ENCODE results near the gene KLHL42.

KLHL42 gene

GRCh38 chr12:27812502-27812901 is 32.5 kb downstream of the KLHL42 start:
- in situ Hi-C loops (cut with HindIII; ENCODE audit: low pct_unique_long_range_greater_than_20kb, low sequenced_read_pairs): no loop called here
- no peak for DNase-seq (ENCODE audit: low read depth in 1 of 2, low spot score in 1 of 2)
- TF ChIP-seq JUND (IDR thresholded peaks at IDR 0.05; ENCODE audit: low read depth): no peak

GRCh38 chr12:27814411-27814810 is 34.4 kb downstream of the KLHL42 start:
- TF ChIP-seq JUND (IDR thresholded peaks at IDR 0.05; ENCODE audit: low read depth): no peak
- in situ Hi-C loops (cut with HindIII; ENCODE audit: low pct_unique_long_range_greater_than_20kb, low sequenced_read_pairs): no loop called here
- DNase-seq (ENCODE audit: low read depth in 1 of 2, low spot score in 1 of 2): no peak

GRCh38 chr12:27814851-27815591 is 35.0 kb downstream of the KLHL42 start:
- no peak for DNase-seq (ENCODE audit: low read depth in 1 of 2, low spot score in 1 of 2)
- in situ Hi-C loops (cut with HindIII; ENCODE audit: low pct_unique_long_range_greater_than_20kb, low sequenced_read_pairs): no loop called here
- no peak for TF ChIP-seq JUND (IDR thresholded peaks at IDR 0.05; ENCODE audit: low read depth)

GRCh38 chr12:27817766-27818165 is 37.7 kb downstream of the KLHL42 start:
- DNase-seq (ENCODE audit: low read depth in 1 of 2, low spot score in 1 of 2): no peak
- in situ Hi-C loops (cut with HindIII; ENCODE audit: low pct_unique_long_range_greater_than_20kb, low sequenced_read_pairs): no loop called here
- no peak for TF ChIP-seq JUND (IDR thresholded peaks at IDR 0.05; ENCODE audit: low read depth)

GRCh38 chr12:27818401-27818918 is 38.4 kb downstream of the KLHL42 start:
- no peak for TF ChIP-seq JUND (IDR thresholded peaks at IDR 0.05; ENCODE audit: low read depth)
- no peak for DNase-seq (ENCODE audit: low read depth in 1 of 2, low spot score in 1 of 2)
- in situ Hi-C loops (cut with HindIII; ENCODE audit: low pct_unique_long_range_greater_than_20kb, low sequenced_read_pairs): no loop called here

GRCh38 chr12:27820564-27820963 is 40.5 kb downstream of the KLHL42 start:
- no peak for DNase-seq (ENCODE audit: low read depth in 1 of 2, low spot score in 1 of 2)
- in situ Hi-C loops (cut with HindIII; ENCODE audit: low pct_unique_long_range_greater_than_20kb, low sequenced_read_pairs): no loop called here
- no peak for TF ChIP-seq JUND (IDR thresholded peaks at IDR 0.05; ENCODE audit: low read depth)

GRCh38 chr12:27821259-27821973 is 41.4 kb downstream of the KLHL42 start:
- peak; percentile 50 to 84 for DNase-seq (ENCODE audit: low read depth in 1 of 2, low spot score in 1 of 2)
- in situ Hi-C loops (cut with HindIII; ENCODE audit: low pct_unique_long_range_greater_than_20kb, low sequenced_read_pairs): no loop called here
- no peak for TF ChIP-seq JUND (IDR thresholded peaks at IDR 0.05; ENCODE audit: low read depth)

GRCh38 chr12:27822076-27822712 is 42.2 kb downstream of the KLHL42 start:
- in situ Hi-C loops (cut with HindIII; ENCODE audit: low pct_unique_long_range_greater_than_20kb, low sequenced_read_pairs): no loop called here
- no peak for TF ChIP-seq JUND (IDR thresholded peaks at IDR 0.05; ENCODE audit: low read depth)
- DNase-seq (ENCODE audit: low read depth in 1 of 2, low spot score in 1 of 2): no peak

- in situ Hi-C loops (cut with HindIII; ENCODE audit: low pct_unique_long_range_greater_than_20kb, low sequenced_read_pairs): no loop called here
- DNase-seq (ENCODE audit: low read depth in 1 of 2, low spot score in 1 of 2): no peak
- no peak for TF ChIP-seq JUND (IDR thresholded peaks at IDR 0.05; ENCODE audit: low read depth)
Measured at GRCh38 chr12:27823038-27823437, 43.0 kb downstream of the KLHL42 start.

- no peak for TF ChIP-seq JUND (IDR thresholded peaks at IDR 0.05; ENCODE audit: low read depth)
- DNase-seq (ENCODE audit: low read depth in 1 of 2, low spot score in 1 of 2): no peak
- in situ Hi-C loops (cut with HindIII; ENCODE audit: low pct_unique_long_range_greater_than_20kb, low sequenced_read_pairs): no loop called here
Measured at GRCh38 chr12:27824126-27824842, 44.3 kb downstream of the KLHL42 start.

- no peak for DNase-seq (ENCODE audit: low read depth in 1 of 2, low spot score in 1 of 2)
- in situ Hi-C loops (cut with HindIII; ENCODE audit: low pct_unique_long_range_greater_than_20kb, low sequenced_read_pairs): no loop called here
- no peak for TF ChIP-seq JUND (IDR thresholded peaks at IDR 0.05; ENCODE audit: low read depth)
Measured at GRCh38 chr12:27826076-27826475, 46.0 kb downstream of the KLHL42 start.

GRCh38 chr12:27828196-27828595 is 48.2 kb downstream of the KLHL42 start:
- in situ Hi-C loops (cut with HindIII; ENCODE audit: low pct_unique_long_range_greater_than_20kb, low sequenced_read_pairs): no loop called here
- TF ChIP-seq JUND (IDR thresholded peaks at IDR 0.05; ENCODE audit: low read depth): no peak
- no peak for DNase-seq (ENCODE audit: low read depth in 1 of 2, low spot score in 1 of 2)

All from T47D (cell line).